Activated T-cell treated with anti-CD3 and anti-CD28 coated beads, Interleukin-2, amount 50 U/mL, for 4 hours (primary cell): ENCODE measurements around the gene DEPDC1B. TPM values are rescaled to one million over a fixed set of nuclear protein-coding genes. Genes with fewer than 3 reads are reported as not detected.
"Not testable (repeated sequence)": the region's sequence is repeated elsewhere in the genome, so short reads cannot be mapped to it uniquely, and the experiment has no call there.

Source experiments
- ATAC-seq, 2 donors: fragments of 200-7000 bp; cut with Tn5 transposase; one replicate each; pipeline ENCODE4 v1.10.0; 2021
- DNase-seq: peaks from one replicate; pipeline ENCODE4 v3.0.0-alpha.2; 2020
- H3K27me3 Mint-ChIP-seq: one replicate; pipeline ENCODE4 v1.8.0; 2021; ENCODE audit warnings: low read depth, mixed read lengths
- H3K36me3 Mint-ChIP-seq: one replicate; pipeline ENCODE4 v1.8.0; 2022; ENCODE audit warnings: mixed read lengths; ENCODE audit not compliant: insufficient read depth
- H3K4me1 Mint-ChIP-seq: one replicate; pipeline ENCODE4 v1.8.0; 2021; ENCODE audit warnings: low read depth, mixed read lengths
- H3K4me3 Mint-ChIP-seq: one replicate; pipeline ENCODE4 v1.8.0; 2021; ENCODE audit warnings: mild to moderate bottlenecking, moderate library complexity, mixed read lengths
- H3K9me3 Mint-ChIP-seq: one replicate; pipeline ENCODE4 v1.8.0; 2021; ENCODE audit warnings: mixed read lengths
- total RNA-seq, 3 donors: library from RNA; stranded (reverse); gene quantifications; one replicate each; pipeline ENCODE4 v1.2.1, GENCODE V29; 2021

Gene DEPDC1B
- total RNA-seq, 3 donors from 2014 or later: 2.4 to 4.3 (median 3.8) TPM

- Mint-ChIP-seq H3K27me3 (no peaks in the 10 kb centered on the region), H3K36me3 (no peaks in the 10 kb centered on the region), H3K9me3 (no peaks in the 10 kb centered on the region), H3K4me3 (no peak overlapping the region), H3K4me1 (no peaks in the 10 kb centered on the region)
- DNase-seq (no peak), ATAC-seq (no peak)
Observed at GRCh38 chr5:60640901-60641300, 59.1 kb downstream of the DEPDC1B start.

GRCh38 chr5:60639544-60639943 lies 60.4 kb downstream of the DEPDC1B start:
- Mint-ChIP-seq H3K4me3 (no peak overlapping the region), H3K36me3 (no peaks in the 10 kb centered on the region), H3K9me3 (no peaks in the 10 kb centered on the region), H3K27me3 (no peaks in the 10 kb centered on the region), H3K4me1 (no peaks in the 10 kb centered on the region)
- no peak for ATAC-seq
- no peak for DNase-seq

GRCh38 chr5:60638300-60638699 lies 61.7 kb downstream of the DEPDC1B start:
- Mint-ChIP-seq H3K9me3 (no peaks in the 10 kb centered on the region), H3K4me3 (no peak overlapping the region), H3K36me3 (no peaks in the 10 kb centered on the region), H3K27me3 (no peaks in the 10 kb centered on the region), H3K4me1 (no peaks in the 10 kb centered on the region)
- ATAC-seq (no peak), DNase-seq (no peak)

GRCh38 chr5:60636644-60637043 lies 63.3 kb downstream of the DEPDC1B start:
- ATAC-seq (no peak), DNase-seq (no peak)
- no peak overlapping the region for H3K4me3 Mint-ChIP-seq
- no peaks in the 10 kb centered on the region for H3K36me3 Mint-ChIP-seq
- no peaks in the 10 kb centered on the region for H3K9me3 Mint-ChIP-seq
- no peaks in the 10 kb centered on the region for H3K4me1 Mint-ChIP-seq
- H3K27me3 Mint-ChIP-seq: no peaks in the 10 kb centered on the region

GRCh38 chr5:60636001-60636400 lies 64.0 kb downstream of the DEPDC1B start:
- Mint-ChIP-seq H3K4me1 (no peaks in the 10 kb centered on the region), H3K4me3 (no peak overlapping the region), H3K36me3 (no peaks in the 10 kb centered on the region), H3K9me3 (no peaks in the 10 kb centered on the region), H3K27me3 (no peaks in the 10 kb centered on the region)
- ATAC-seq (no peak), DNase-seq (no peak)

GRCh38 chr5:60634051-60634450 lies 65.9 kb downstream of the DEPDC1B start:
- H3K27me3 Mint-ChIP-seq: no peaks in the 10 kb centered on the region
- H3K4me3 Mint-ChIP-seq: no peak overlapping the region
- DNase-seq (no peak), ATAC-seq (no peak)
- no peaks in the 10 kb centered on the region for H3K4me1 Mint-ChIP-seq
- no peaks in the 10 kb centered on the region for H3K9me3 Mint-ChIP-seq
- no peaks in the 10 kb centered on the region for H3K36me3 Mint-ChIP-seq

GRCh38 chr5:60633341-60633740 lies 66.6 kb downstream of the DEPDC1B start:
- Mint-ChIP-seq H3K9me3 (no peaks in the 10 kb centered on the region), H3K36me3 (no peaks in the 10 kb centered on the region), H3K4me3 (no peak overlapping the region), H3K4me1 (no peaks in the 10 kb centered on the region), H3K27me3 (no peaks in the 10 kb centered on the region)
- DNase-seq (no peak), ATAC-seq (no peak)

- no peaks in the 10 kb centered on the region for H3K27me3 Mint-ChIP-seq
- no peak for DNase-seq
- H3K36me3 Mint-ChIP-seq: no peaks in the 10 kb centered on the region
- ATAC-seq: no peak
- H3K4me1 Mint-ChIP-seq: no peaks in the 10 kb centered on the region
- H3K9me3 Mint-ChIP-seq: no peaks in the 10 kb centered on the region
- H3K4me3 Mint-ChIP-seq: no peak overlapping the region
Observed at GRCh38 chr5:60632153-60632552, 67.8 kb downstream of the DEPDC1B start.

GRCh38 chr5:60630836-60631235 lies 69.1 kb downstream of the DEPDC1B start:
- Mint-ChIP-seq H3K36me3 (no peaks in the 10 kb centered on the region), H3K9me3 (no peaks in the 10 kb centered on the region), H3K4me3 (no peak overlapping the region), H3K4me1 (no peaks in the 10 kb centered on the region), H3K27me3 (no peaks in the 10 kb centered on the region)
- ATAC-seq (no peak), DNase-seq (no peak)

GRCh38 chr5:60630179-60630578 lies 69.8 kb downstream of the DEPDC1B start:
- Mint-ChIP-seq H3K4me1 (no peaks in the 10 kb centered on the region), H3K4me3 (no peak overlapping the region), H3K36me3 (no peaks in the 10 kb centered on the region), H3K9me3 (no peaks in the 10 kb centered on the region), H3K27me3 (no peaks in the 10 kb centered on the region)
- ATAC-seq: no peak
- no peak for DNase-seq

GRCh38 chr5:60624875-60625274 lies 75.1 kb downstream of the DEPDC1B start:
- not testable (repeated sequence) for DNase-seq, H3K9me3 Mint-ChIP-seq, ATAC-seq, H3K36me3 Mint-ChIP-seq, H3K27me3 Mint-ChIP-seq, H3K4me1 Mint-ChIP-seq, H3K4me3 Mint-ChIP-seq

- H3K9me3 Mint-ChIP-seq, DNase-seq, H3K36me3 Mint-ChIP-seq, ATAC-seq, H3K27me3 Mint-ChIP-seq, H3K4me1 Mint-ChIP-seq, H3K4me3 Mint-ChIP-seq: not testable (repeated sequence)
Observed at GRCh38 chr5:60620752-60621151, 79.2 kb downstream of the DEPDC1B start.

GRCh38 chr5:60613826-60614225 lies 86.1 kb downstream of the DEPDC1B start:
- H3K4me1 Mint-ChIP-seq: peaks cover 2% of the 10 kb centered on the region
- no peaks in the 10 kb centered on the region for H3K27me3 Mint-ChIP-seq
- no peak overlapping the region for H3K4me3 Mint-ChIP-seq
- no peak for DNase-seq
- no peaks in the 10 kb centered on the region for H3K9me3 Mint-ChIP-seq
- H3K36me3 Mint-ChIP-seq: no peaks in the 10 kb centered on the region
- no peak for ATAC-seq

- peaks cover 2% of the 10 kb centered on the region for H3K4me1 Mint-ChIP-seq
- H3K36me3 Mint-ChIP-seq: no peaks in the 10 kb centered on the region
- H3K27me3 Mint-ChIP-seq: no peaks in the 10 kb centered on the region
- DNase-seq (no peak), ATAC-seq (no peak)
- no peaks in the 10 kb centered on the region for H3K9me3 Mint-ChIP-seq
- no peak overlapping the region for H3K4me3 Mint-ChIP-seq
Observed at GRCh38 chr5:60611099-60611740, 88.7 kb downstream of the DEPDC1B start.

- Mint-ChIP-seq H3K4me1 (no peaks in the 10 kb centered on the region), H3K9me3 (no peaks in the 10 kb centered on the region), H3K4me3 (no peak overlapping the region), H3K36me3 (no peaks in the 10 kb centered on the region), H3K27me3 (no peaks in the 10 kb centered on the region)
- ATAC-seq (no peak), DNase-seq (no peak)
Observed at GRCh38 chr5:60604771-60605170, 95.2 kb downstream of the DEPDC1B start.

- Mint-ChIP-seq H3K9me3 (no peaks in the 10 kb centered on the region), H3K4me3 (no peak overlapping the region), H3K36me3 (no peaks in the 10 kb centered on the region), H3K27me3 (no peaks in the 10 kb centered on the region), H3K4me1 (peaks cover 19% of the 10 kb centered on the region)
- no peak for ATAC-seq
- DNase-seq: no peak
Observed at GRCh38 chr5:60598424-60598823, 101.5 kb downstream of the DEPDC1B start.
